ENCODE data around the gene GATAD2A. TPM values are rescaled to one million over a fixed set of nuclear protein-coding genes. Genes with fewer than 3 reads are reported as not detected.

Gene GATAD2A
- total RNA-seq, 1 experiment from 2014 or later = 99.6 TPM

GRCh38 chr19:19517235-19517619 is 111.8 kb downstream of the GATAD2A start:
- intact Hi-C loops (cut with micrococcal nuclease; ENCODE audit: unreplicated experiment) = no loop called here
- CTCF ChIA-PET = no interaction called here

GRCh38 chr19:19520989-19521388 is 115.5 kb downstream of the GATAD2A start:
- DNase-seq (ENCODE audit: low read depth, low spot score) (no peak), ATAC-seq (no peak)
- CTCF ChIA-PET = no interaction called here
- Histone ChIP-seq H3K4me1 (ENCODE audit: control insufficient read depth, insufficient read depth, low read length) (no peaks in the 10 kb centered on the region; the same call in 1 of the 2 replicates), H3K27me3 (ENCODE audit: control insufficient read depth, insufficient read depth, low read length) (no peaks in the 10 kb centered on the region), H3K9me3 (ENCODE audit: control insufficient read depth, insufficient read depth, low read depth, low read length) (no peaks in the 10 kb centered on the region), H3K27ac (ENCODE audit: low read length) (no peak overlapping the region), H3K4me3 (ENCODE audit: low read depth in 2 of 2, low read length in 2 of 2) (no peak overlapping the region), H3K36me3 (ENCODE audit: control insufficient read depth, insufficient read depth, low read length) (0 out of 2 replicates have a peak, but pooled peaks cover 2% of the 10 kb centered on the region)
- no peak for TF ChIP-seq POLR2AphosphoS5 (IDR thresholded peaks at IDR 0.05; ENCODE audit: low read depth, low read length)
- TF ChIP-seq SIN3A (IDR thresholded peaks at IDR 0.05; ENCODE audit: borderline replicate concordance, insufficient read depth, low read depth, low read length) = no peak
- TF ChIP-seq REST (IDR thresholded peaks at IDR 0.05; ENCODE audit: insufficient read depth in 1 of 2, low read depth in 2 of 2, low read length in 1 of 2) = no peak
- TF ChIP-seq CTCF (IDR thresholded peaks at IDR 0.05) = no peak
- no peak for TF ChIP-seq TCF7L2 (IDR thresholded peaks at IDR 0.05; ENCODE audit: low read depth, low read length)
- POLR2A ChIA-PET = no interaction called here
- in situ Hi-C loops (cut with HindIII; ENCODE audit: low pct_unique_long_range_greater_than_20kb, low sequenced_read_pairs) (no loop called here), intact Hi-C loops (cut with micrococcal nuclease; ENCODE audit: unreplicated experiment) (no loop called here)
- BruUV-seq (replicated peaks) = TSS peak; percentile 20

More at GRCh38 chr19:19517235-19517619, 111.8 kb downstream of the GATAD2A start:
- H3K27ac ChIP-seq (ENCODE audit: low read length) = peak overlapping the region; percentile 84; the same call in 1 of the 2 replicates
- BruUV-seq (replicated peaks) = TSS peak; percentile 89
- H3K4me3 ChIP-seq (ENCODE audit: low read depth in 2 of 2, low read length in 2 of 2) = peak overlapping the region; percentile 73 to 80
- H3K9me3 ChIP-seq (ENCODE audit: control insufficient read depth, insufficient read depth, low read depth, low read length) = no peaks in the 10 kb centered on the region
- DNase-seq (ENCODE audit: low read depth, low spot score) (no peak), ATAC-seq (no peak)
- in situ Hi-C loops (cut with HindIII; ENCODE audit: low pct_unique_long_range_greater_than_20kb, low sequenced_read_pairs) = no loop called here
- TF ChIP-seq TCF7L2 (IDR thresholded peaks at IDR 0.05; ENCODE audit: low read depth, low read length) = no peak
- no peak for TF ChIP-seq CTCF (IDR thresholded peaks at IDR 0.05)
- no peak for TF ChIP-seq REST (IDR thresholded peaks at IDR 0.05; ENCODE audit: insufficient read depth in 1 of 2, low read depth in 2 of 2, low read length in 1 of 2)
- no peak for TF ChIP-seq SIN3A (IDR thresholded peaks at IDR 0.05; ENCODE audit: borderline replicate concordance, insufficient read depth, low read depth, low read length)
- TF ChIP-seq POLR2AphosphoS5 (IDR thresholded peaks at IDR 0.05; ENCODE audit: low read depth, low read length) = no peak
- no peaks in the 10 kb centered on the region for H3K27me3 ChIP-seq (ENCODE audit: control insufficient read depth, insufficient read depth, low read length)
- H3K4me1 ChIP-seq (ENCODE audit: control insufficient read depth, insufficient read depth, low read length) = no peaks in the 10 kb centered on the region
- 0 out of 2 replicates have a peak, but pooled peaks cover 2% of the 10 kb centered on the region for H3K36me3 ChIP-seq (ENCODE audit: control insufficient read depth, insufficient read depth, low read length)
- POLR2A ChIA-PET = interaction anchor here (0.7 kb wide), 1 partner anchor 139 kb away, joined by 5 read pairs; no protein-coding TSS in a partner anchor

Measured in Panc1 (cell line).